GM23338 (cell line): ENCODE data around the gene CCDC170. TPM values are rescaled to one million over a fixed set of nuclear protein-coding genes. Genes with fewer than 3 reads are reported as not detected.

Experiments
- ATAC-seq: fragments of 200-7000 bp; cut with Tn5 transposase; 3 replicates; pipeline ENCODE4 v1.9.1; 2020
- DNase-seq: peaks from one replicate; pipeline ENCODE4 v3.0.0-alpha.2; 2015; ENCODE audit warnings: low spot score
- H2AFZ ChIP-seq: fragments of 200-600 bp; sonication (generic); 2 replicates; pipeline ENCODE4 v1.8.0; 2016; ENCODE audit warnings: antibody characterized with exemption, mild to moderate bottlenecking, moderate library complexity
- H3F3A ChIP-seq: fragments of 200-600 bp; sonication (generic); replicated peaks from 2 replicates; pipeline ENCODE4 v1.8.0; 2017; ENCODE audit warnings: antibody characterized with exemption, mixed run types, low read depth
- H3K27ac ChIP-seq: fragments of 200-600 bp; sonication (generic); 2 replicates; pipeline ENCODE4 v1.6.1; 2016; ENCODE audit warnings: low read depth
- H3K27me3 ChIP-seq: fragments of 200-600 bp; sonication (generic); 2 replicates; pipeline ENCODE4 v1.8.0; 2016; ENCODE audit warnings: mild to moderate bottlenecking, mixed run types, moderate library complexity; ENCODE audit not compliant: insufficient read depth
- H3K36me3 ChIP-seq: fragments of 200-600 bp; sonication (generic); 2 replicates; pipeline ENCODE4 v1.8.0; 2016; ENCODE audit warnings: mild to moderate bottlenecking; ENCODE audit not compliant: insufficient read depth
- H3K4me1 ChIP-seq: fragments of 200-600 bp; sonication (generic); 2 replicates; pipeline ENCODE4 v1.8.0; 2016; ENCODE audit warnings: mild to moderate bottlenecking, moderate library complexity; ENCODE audit not compliant: insufficient read depth
- H3K4me2 ChIP-seq: fragments of 200-600 bp; sonication (generic); 2 replicates; pipeline ENCODE4 v1.7.1; 2017; ENCODE audit warnings: mixed run types
- H3K4me3 ChIP-seq: fragments of 200-600 bp; sonication (generic); 2 replicates; pipeline ENCODE4 v1.6.1; 2016; ENCODE audit warnings: mixed run types
- H3K79me2 ChIP-seq: fragments of 200-600 bp; sonication (generic); replicated peaks from 2 replicates; pipeline ENCODE4 v1.8.0; 2017; ENCODE audit warnings: mild to moderate bottlenecking; ENCODE audit not compliant: insufficient read depth
- H3K9me2 ChIP-seq: fragments of 200-600 bp; sonication (generic); 2 replicates; pipeline ENCODE4 v1.8.0; 2017; ENCODE audit not compliant: insufficient read depth
- H4K20me1 ChIP-seq: fragments of 200-600 bp; sonication (generic); replicated peaks from 2 replicates; pipeline ENCODE4 v1.8.0; 2017; ENCODE audit warnings: mild to moderate bottlenecking; ENCODE audit not compliant: insufficient read depth
- H3K27ac Mint-ChIP-seq: 2 replicates; pipeline ENCODE4 v1.8.0; 2020; ENCODE audit warnings: inconsistent platforms, mild to moderate bottlenecking, moderate library complexity, mixed read lengths
- H3K27me3 Mint-ChIP-seq: 3 replicates; pipeline ENCODE4 v1.8.0; 2022; ENCODE audit warnings: low read depth, mild to moderate bottlenecking, moderate library complexity, mixed read lengths, inconsistent platforms; ENCODE audit not compliant: insufficient read depth, poor library complexity
- H3K36me3 Mint-ChIP-seq: 3 replicates; pipeline ENCODE4 v1.8.0; 2021; ENCODE audit warnings: low read depth, mild to moderate bottlenecking, inconsistent platforms, moderate library complexity, mixed read lengths
- H3K4me1 Mint-ChIP-seq: 3 replicates; pipeline ENCODE4 v1.8.0; 2020; ENCODE audit warnings: mild to moderate bottlenecking, inconsistent platforms, mixed read lengths
- H3K4me3 Mint-ChIP-seq: 3 replicates; pipeline ENCODE4 v1.8.0; 2021; ENCODE audit warnings: moderate library complexity, mild to moderate bottlenecking, inconsistent platforms, mixed read lengths
- H3K9me3 Mint-ChIP-seq: 3 replicates; pipeline ENCODE4 v1.8.0; 2020; ENCODE audit warnings: moderate library complexity, mild to moderate bottlenecking, inconsistent platforms, mixed read lengths
- JUNB ChIP-seq: IDR thresholded peaks from one replicate; pipeline ENCODE4 v1.6.1; 2016; ENCODE audit warnings: antibody characterized with exemption; ENCODE audit not compliant: unreplicated experiment
- polyA plus RNA-seq: library from polyadenylated mRNA; unstranded; fragments of >200 nt; fragmentation: Nextera tagmentation; extraction: Ambion mirVana; gene quantifications from 2 replicates; pipeline ENCODE4 v1.2.1, GENCODE V29; 2016
- total RNA-seq: library from RNA; depleted of rRNA; stranded (reverse); fragments of >200 nt; shearing (Covaris generic); gene quantifications from 2 replicates; pipeline ENCODE4 v1.2.3, GENCODE V29; 2014
- TF ChIP-seq, protein P1 (sequence below): IDR thresholded peaks from one replicate; pipeline ENCODE4 v1.6.1; 2018; ENCODE audit warnings: antibody characterized with exemption; ENCODE audit not compliant: unreplicated experiment
- TF ChIP-seq, protein P2 (sequence below): IDR thresholded peaks from 2 replicates; pipeline ENCODE4 v1.6.1; 2016; ENCODE audit warnings: antibody characterized with exemption
- TF ChIP-seq, protein P3 (sequence below): fragments of 250-450 bp; sonication (Bioruptor Pico); IDR thresholded peaks from 2 replicates; pipeline ENCODE4 v1.5.0; 2020; ENCODE audit warnings: mild to moderate bottlenecking, moderate library complexity

The CCDC170 gene
- total and polyA plus RNA-seq, 2 experiments from 2014 or later = 0.18 TPM; not detected in 1

DNA sequence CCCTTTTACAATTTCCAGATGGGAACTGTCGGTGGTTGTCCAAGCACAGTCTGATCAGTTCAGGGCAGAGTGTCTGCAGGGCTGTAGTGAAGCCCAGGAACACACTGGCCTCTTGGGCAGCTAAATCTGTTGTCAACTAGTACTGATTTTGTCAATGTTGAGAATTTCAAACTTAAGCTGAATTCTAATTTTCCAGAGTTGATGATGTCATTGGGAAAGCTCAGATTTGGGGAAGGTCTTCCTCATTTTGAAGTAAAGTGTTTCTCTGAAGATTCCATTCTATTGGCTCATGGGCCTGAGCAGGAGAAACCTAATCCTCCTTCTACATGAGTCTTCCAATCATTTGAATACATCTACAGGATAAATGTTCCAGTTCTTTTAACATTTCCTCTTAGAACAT is 72.1 kb downstream of the CCDC170 start:
- H3F3A ChIP-seq = no peaks in the 10 kb centered on the region
- no peak overlapping the region for H3K27ac Mint-ChIP-seq
- H3K4me3 Mint-ChIP-seq = no peak overlapping the region
- H3K4me1 ChIP-seq = peaks cover 2% of the 10 kb centered on the region; the same call in 1 of the 2 replicates
- H3K36me3 Mint-ChIP-seq = peaks cover 19% of the 10 kb centered on the region
- H3K36me3 ChIP-seq = peaks cover 5% of the 10 kb centered on the region; the same call in 1 of the 2 replicates
- DNase-seq (no peak), ATAC-seq (no peak)
- H2AFZ ChIP-seq = no peak overlapping the region
- peaks cover 5% of the 10 kb centered on the region for H3K27me3 Mint-ChIP-seq
- H3K79me2 ChIP-seq = no peaks in the 10 kb centered on the region
- H3K27ac ChIP-seq = no peak overlapping the region
- no peak overlapping the region for H3K4me2 ChIP-seq
- H4K20me1 ChIP-seq = no peaks in the 10 kb centered on the region
- H3K4me1 Mint-ChIP-seq = peaks cover 2% of the 10 kb centered on the region; the same call in 2 of the 3 replicates
- no peaks in the 10 kb centered on the region for H3K27me3 ChIP-seq
- H3K9me3 Mint-ChIP-seq = peaks cover 26% of the 10 kb centered on the region
- H3K9me2 ChIP-seq = no peaks in the 10 kb centered on the region
- no peak overlapping the region for H3K4me3 ChIP-seq
- TF ChIP-seq, protein P1, sequence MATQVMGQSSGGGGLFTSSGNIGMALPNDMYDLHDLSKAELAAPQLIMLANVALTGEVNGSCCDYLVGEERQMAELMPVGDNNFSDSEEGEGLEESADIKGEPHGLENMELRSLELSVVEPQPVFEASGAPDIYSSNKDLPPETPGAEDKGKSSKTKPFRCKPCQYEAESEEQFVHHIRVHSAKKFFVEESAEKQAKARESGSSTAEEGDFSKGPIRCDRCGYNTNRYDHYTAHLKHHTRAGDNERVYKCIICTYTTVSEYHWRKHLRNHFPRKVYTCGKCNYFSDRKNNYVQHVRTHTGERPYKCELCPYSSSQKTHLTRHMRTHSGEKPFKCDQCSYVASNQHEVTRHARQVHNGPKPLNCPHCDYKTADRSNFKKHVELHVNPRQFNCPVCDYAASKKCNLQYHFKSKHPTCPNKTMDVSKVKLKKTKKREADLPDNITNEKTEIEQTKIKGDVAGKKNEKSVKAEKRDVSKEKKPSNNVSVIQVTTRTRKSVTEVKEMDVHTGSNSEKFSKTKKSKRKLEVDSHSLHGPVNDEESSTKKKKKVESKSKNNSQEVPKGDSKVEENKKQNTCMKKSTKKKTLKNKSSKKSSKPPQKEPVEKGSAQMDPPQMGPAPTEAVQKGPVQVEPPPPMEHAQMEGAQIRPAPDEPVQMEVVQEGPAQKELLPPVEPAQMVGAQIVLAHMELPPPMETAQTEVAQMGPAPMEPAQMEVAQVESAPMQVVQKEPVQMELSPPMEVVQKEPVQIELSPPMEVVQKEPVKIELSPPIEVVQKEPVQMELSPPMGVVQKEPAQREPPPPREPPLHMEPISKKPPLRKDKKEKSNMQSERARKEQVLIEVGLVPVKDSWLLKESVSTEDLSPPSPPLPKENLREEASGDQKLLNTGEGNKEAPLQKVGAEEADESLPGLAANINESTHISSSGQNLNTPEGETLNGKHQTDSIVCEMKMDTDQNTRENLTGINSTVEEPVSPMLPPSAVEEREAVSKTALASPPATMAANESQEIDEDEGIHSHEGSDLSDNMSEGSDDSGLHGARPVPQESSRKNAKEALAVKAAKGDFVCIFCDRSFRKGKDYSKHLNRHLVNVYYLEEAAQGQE = no peak
- TF ChIP-seq, protein P2, sequence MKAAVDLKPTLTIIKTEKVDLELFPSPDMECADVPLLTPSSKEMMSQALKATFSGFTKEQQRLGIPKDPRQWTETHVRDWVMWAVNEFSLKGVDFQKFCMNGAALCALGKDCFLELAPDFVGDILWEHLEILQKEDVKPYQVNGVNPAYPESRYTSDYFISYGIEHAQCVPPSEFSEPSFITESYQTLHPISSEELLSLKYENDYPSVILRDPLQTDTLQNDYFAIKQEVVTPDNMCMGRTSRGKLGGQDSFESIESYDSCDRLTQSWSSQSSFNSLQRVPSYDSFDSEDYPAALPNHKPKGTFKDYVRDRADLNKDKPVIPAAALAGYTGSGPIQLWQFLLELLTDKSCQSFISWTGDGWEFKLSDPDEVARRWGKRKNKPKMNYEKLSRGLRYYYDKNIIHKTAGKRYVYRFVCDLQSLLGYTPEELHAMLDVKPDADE = no peak
- TF ChIP-seq, protein P3, sequence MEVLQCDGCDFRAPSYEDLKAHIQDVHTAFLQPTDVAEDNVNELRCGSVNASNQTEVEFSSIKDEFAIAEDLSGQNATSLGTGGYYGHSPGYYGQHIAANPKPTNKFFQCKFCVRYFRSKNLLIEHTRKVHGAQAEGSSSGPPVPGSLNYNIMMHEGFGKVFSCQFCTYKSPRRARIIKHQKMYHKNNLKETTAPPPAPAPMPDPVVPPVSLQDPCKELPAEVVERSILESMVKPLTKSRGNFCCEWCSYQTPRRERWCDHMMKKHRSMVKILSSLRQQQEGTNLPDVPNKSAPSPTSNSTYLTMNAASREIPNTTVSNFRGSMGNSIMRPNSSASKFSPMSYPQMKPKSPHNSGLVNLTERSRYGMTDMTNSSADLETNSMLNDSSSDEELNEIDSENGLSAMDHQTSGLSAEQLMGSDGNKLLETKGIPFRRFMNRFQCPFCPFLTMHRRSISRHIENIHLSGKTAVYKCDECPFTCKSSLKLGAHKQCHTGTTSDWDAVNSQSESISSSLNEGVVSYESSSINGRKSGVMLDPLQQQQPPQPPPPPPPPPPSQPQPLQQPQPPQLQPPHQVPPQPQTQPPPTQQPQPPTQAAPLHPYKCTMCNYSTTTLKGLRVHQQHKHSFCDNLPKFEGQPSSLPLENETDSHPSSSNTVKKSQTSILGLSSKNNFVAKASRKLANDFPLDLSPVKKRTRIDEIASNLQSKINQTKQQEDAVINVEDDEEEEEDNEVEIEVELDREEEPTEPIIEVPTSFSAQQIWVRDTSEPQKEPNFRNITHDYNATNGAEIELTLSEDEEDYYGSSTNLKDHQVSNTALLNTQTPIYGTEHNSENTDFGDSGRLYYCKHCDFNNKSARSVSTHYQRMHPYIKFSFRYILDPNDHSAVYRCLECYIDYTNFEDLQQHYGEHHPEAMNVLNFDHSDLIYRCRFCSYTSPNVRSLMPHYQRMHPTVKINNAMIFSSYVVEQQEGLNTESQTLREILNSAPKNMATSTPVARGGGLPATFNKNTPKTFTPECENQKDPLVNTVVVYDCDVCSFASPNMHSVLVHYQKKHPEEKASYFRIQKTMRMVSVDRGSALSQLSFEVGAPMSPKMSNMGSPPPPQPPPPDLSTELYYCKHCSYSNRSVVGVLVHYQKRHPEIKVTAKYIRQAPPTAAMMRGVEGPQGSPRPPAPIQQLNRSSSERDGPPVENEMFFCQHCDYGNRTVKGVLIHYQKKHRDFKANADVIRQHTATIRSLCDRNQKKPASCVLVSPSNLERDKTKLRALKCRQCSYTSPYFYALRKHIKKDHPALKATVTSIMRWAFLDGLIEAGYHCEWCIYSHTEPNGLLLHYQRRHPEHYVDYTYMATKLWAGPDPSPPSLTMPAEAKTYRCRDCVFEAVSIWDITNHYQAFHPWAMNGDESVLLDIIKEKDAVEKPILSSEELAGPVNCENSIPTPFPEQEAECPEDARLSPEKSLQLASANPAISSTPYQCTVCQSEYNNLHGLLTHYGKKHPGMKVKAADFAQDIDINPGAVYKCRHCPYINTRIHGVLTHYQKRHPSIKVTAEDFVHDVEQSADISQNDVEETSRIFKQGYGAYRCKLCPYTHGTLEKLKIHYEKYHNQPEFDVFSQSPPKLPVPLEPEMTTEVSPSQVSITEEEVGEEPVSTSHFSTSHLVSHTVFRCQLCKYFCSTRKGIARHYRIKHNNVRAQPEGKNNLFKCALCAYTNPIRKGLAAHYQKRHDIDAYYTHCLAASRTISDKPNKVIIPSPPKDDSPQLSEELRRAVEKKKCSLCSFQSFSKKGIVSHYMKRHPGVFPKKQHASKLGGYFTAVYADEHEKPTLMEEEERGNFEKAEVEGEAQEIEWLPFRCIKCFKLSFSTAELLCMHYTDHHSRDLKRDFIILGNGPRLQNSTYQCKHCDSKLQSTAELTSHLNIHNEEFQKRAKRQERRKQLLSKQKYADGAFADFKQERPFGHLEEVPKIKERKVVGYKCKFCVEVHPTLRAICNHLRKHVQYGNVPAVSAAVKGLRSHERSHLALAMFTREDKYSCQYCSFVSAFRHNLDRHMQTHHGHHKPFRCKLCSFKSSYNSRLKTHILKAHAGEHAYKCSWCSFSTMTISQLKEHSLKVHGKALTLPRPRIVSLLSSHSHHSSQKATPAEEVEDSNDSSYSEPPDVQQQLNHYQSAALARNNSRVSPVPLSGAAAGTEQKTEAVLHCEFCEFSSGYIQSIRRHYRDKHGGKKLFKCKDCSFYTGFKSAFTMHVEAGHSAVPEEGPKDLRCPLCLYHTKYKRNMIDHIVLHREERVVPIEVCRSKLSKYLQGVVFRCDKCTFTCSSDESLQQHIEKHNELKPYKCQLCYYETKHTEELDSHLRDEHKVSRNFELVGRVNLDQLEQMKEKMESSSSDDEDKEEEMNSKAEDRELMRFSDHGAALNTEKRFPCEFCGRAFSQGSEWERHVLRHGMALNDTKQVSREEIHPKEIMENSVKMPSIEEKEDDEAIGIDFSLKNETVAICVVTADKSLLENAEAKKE (CRISPR knock-in tag) = no peak
- TF ChIP-seq JUNB = no peak
